Endothelial cell of umbilical vein (primary cell): ENCODE results near the gene ST6GALNAC2.

ENCODE experiments used
- POLR2A ChIP-seq: IDR thresholded peaks from 2 replicates; pipeline ENCODE4 v1.6.1; 2012; ENCODE audit warnings: low read depth, mild to moderate bottlenecking, control low read depth, low read length
- POLR2AphosphoS5 ChIP-seq: IDR thresholded peaks from 2 replicates; pipeline ENCODE4 v1.6.1; 2012; ENCODE audit warnings: low read depth, mild to moderate bottlenecking, control low read depth, low read length, moderate library complexity; ENCODE audit not compliant: insufficient read depth
- TF ChIP-seq, protein P1 (sequence below), 2 donors: IDR thresholded peaks; 1 replicate in 1 of 2; 2 replicates in 1 of 2; pipeline ENCODE4 v1.5.1; 2011; ENCODE audit warnings: low read length in 2 of 2, mild to moderate bottlenecking in 2 of 2, moderate library complexity in 2 of 2, control low read depth in 1 of 2, inconsistent platforms in 1 of 2, low read depth in 1 of 2; ENCODE audit not compliant: insufficient read depth in 1 of 2; ENCODE audit errors: extremely low read depth in 1 of 2

GRCh38 chr17:76570877-76571471, 14.7 kb downstream of the ST6GALNAC2 start:
- TF ChIP-seq, protein P1, sequence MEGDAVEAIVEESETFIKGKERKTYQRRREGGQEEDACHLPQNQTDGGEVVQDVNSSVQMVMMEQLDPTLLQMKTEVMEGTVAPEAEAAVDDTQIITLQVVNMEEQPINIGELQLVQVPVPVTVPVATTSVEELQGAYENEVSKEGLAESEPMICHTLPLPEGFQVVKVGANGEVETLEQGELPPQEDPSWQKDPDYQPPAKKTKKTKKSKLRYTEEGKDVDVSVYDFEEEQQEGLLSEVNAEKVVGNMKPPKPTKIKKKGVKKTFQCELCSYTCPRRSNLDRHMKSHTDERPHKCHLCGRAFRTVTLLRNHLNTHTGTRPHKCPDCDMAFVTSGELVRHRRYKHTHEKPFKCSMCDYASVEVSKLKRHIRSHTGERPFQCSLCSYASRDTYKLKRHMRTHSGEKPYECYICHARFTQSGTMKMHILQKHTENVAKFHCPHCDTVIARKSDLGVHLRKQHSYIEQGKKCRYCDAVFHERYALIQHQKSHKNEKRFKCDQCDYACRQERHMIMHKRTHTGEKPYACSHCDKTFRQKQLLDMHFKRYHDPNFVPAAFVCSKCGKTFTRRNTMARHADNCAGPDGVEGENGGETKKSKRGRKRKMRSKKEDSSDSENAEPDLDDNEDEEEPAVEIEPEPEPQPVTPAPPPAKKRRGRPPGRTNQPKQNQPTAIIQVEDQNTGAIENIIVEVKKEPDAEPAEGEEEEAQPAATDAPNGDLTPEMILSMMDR (IDR thresholded peaks at IDR 0.05; ENCODE audit: extremely low read depth in 1 of 2, insufficient read depth in 1 of 2, low read depth in 1 of 2, low read length in 2 of 2) = no peak
- TF ChIP-seq POLR2A (no peak), POLR2AphosphoS5 (no peak)
